Keratinocyte (primary cell): Measurements from ENCODE around the gene AFTPH. TPM values are rescaled to one million over a fixed set of nuclear protein-coding genes. Genes with fewer than 3 reads are reported as not detected.

ENCODE experiments used
- DNase-seq: peaks from one replicate; pipeline ENCODE4 v3.0.0-alpha.2; 2011; ENCODE audit warnings: low read depth, missing footprints, low spot score
- FAIRE-seq: peaks from 2 replicates; lab custom pipeline; 2011; peaks lifted over from hg19 to GRCh38; lab: Jason Lieb, UNC
- H2AFZ ChIP-seq: 2 replicates; pipeline ENCODE4 v1.6.0; 2012; ENCODE audit warnings: low read length, control low read depth, inconsistent platforms; ENCODE audit not compliant: control insufficient read depth
- H3K27ac ChIP-seq: 2 replicates; pipeline ENCODE4 v1.5.1; 2011; ENCODE audit warnings: low read length; ENCODE audit not compliant: control insufficient read depth, insufficient read depth
- H3K27me3 ChIP-seq: 3 replicates; pipeline ENCODE4 v1.6.0; 2011; ENCODE audit warnings: low read length; ENCODE audit not compliant: control insufficient read depth, insufficient read depth; ENCODE audit errors: extremely low read depth
- H3K36me3 ChIP-seq, 2 experiments: 2 replicates in 1 of 2; 3 replicates in 1 of 2; pipeline ENCODE4 v1.5.1; 2011; ENCODE audit warnings: low read length in 2 of 2, mild to moderate bottlenecking in 1 of 2; ENCODE audit not compliant: control insufficient read depth in 2 of 2, insufficient read depth in 2 of 2; ENCODE audit errors: extremely low read depth in 1 of 2
- H3K4me1 ChIP-seq: 3 replicates; pipeline ENCODE4 v1.5.1; 2011; ENCODE audit warnings: low read length; ENCODE audit not compliant: control insufficient read depth, insufficient read depth; ENCODE audit errors: extremely low read depth
- H3K4me2 ChIP-seq: 3 replicates; pipeline ENCODE4 v1.6.0; 2011; ENCODE audit warnings: low read depth, low read length; ENCODE audit not compliant: control insufficient read depth, insufficient read depth; ENCODE audit errors: extremely low read depth
- H3K4me3 ChIP-seq, 3 experiments: fragments of 200-600 bp in 1 of 3; sonication (generic) in 1 of 3; 2 replicates in 2 of 3; 3 replicates in 1 of 3; pipeline ENCODE4 v1.5.1; 2011 to 2016; ENCODE audit warnings: low read length in 3 of 3, mild to moderate bottlenecking in 3 of 3, control low read depth in 2 of 3, inconsistent platforms in 1 of 3, low read depth in 1 of 3, mixed read lengths in 1 of 3, mixed run types in 1 of 3, moderate library complexity in 1 of 3; ENCODE audit not compliant: control insufficient read depth in 2 of 3, insufficient read depth in 2 of 3; ENCODE audit errors: extremely low read depth in 1 of 3
- H3K79me2 ChIP-seq: 2 replicates; pipeline ENCODE4 v1.6.0; 2012; ENCODE audit warnings: low read length; ENCODE audit not compliant: control insufficient read depth, insufficient read depth
- H3K9ac ChIP-seq: 3 replicates; pipeline ENCODE4 v1.6.0; 2011; ENCODE audit warnings: low read length; ENCODE audit not compliant: control insufficient read depth, insufficient read depth; ENCODE audit errors: extremely low read depth
- H3K9me1 ChIP-seq: 3 replicates; pipeline ENCODE4 v1.6.0; 2011; ENCODE audit warnings: low read length; ENCODE audit not compliant: control insufficient read depth, insufficient read depth; ENCODE audit errors: extremely low read depth
- H3K9me3 ChIP-seq: 2 replicates; pipeline ENCODE4 v1.5.1; 2012; ENCODE audit warnings: low read depth, low read length; ENCODE audit not compliant: control insufficient read depth
- H4K20me1 ChIP-seq: 3 replicates; pipeline ENCODE4 v1.6.0; 2011; ENCODE audit warnings: low read length; ENCODE audit not compliant: control insufficient read depth, insufficient read depth; ENCODE audit errors: extremely low read depth
- CTCF ChIP-seq, 3 experiments: IDR thresholded peaks in 1 of 3; conservative IDR thresholded peaks in 1 of 3; optimal IDR thresholded peaks in 1 of 3; 2 replicates in 2 of 3; 3 replicates in 1 of 3; pipeline versions ENCODE3 to v1.5.1; 2011; ENCODE audit warnings: low read length in 3 of 3, mild to moderate bottlenecking in 3 of 3, moderate library complexity in 2 of 3, control low read depth in 1 of 3, inconsistent platforms in 1 of 3; ENCODE audit not compliant: insufficient read depth in 2 of 3; ENCODE audit errors: extremely low read depth in 1 of 3
- EZH2 ChIP-seq: IDR thresholded peaks from one replicate; pipeline ENCODE4 v1.6.1; 2012; ENCODE audit warnings: inconsistent platforms, mild to moderate bottlenecking, low read length, moderate library complexity
- dilution Hi-C: fragments of 300-500 bp; cut with MboI; formaldehyde crosslinking; loops from one replicate; pipeline ENCODE4 v1.7.0; 2020; ENCODE audit warnings: low sequenced_read_pairs; ENCODE audit not compliant: extremely low pct_ligation_motif_present
- polyA plus RNA-seq, 5 experiments: library from polyadenylated mRNA; depleted of rRNA in 3 of 5; stranded (reverse) in 3 of 5; stranded (forward) in 1 of 5; unstranded in 1 of 5; fragments of >200 nt; gene quantifications; 1 replicate in 1 of 5; 2 replicates in 3 of 5; 3 replicates in 1 of 5; pipeline versions ENCODE4 v1.2.1 to v1.2.3, GENCODE V29; 2011 to 2012; ENCODE audit warnings: missing spikeins in 2 of 5, low read depth in 1 of 5, low replicate concordance in 1 of 5

The AFTPH gene
- polyA plus RNA-seq, 1 donor (not counting 4 experiments of a cell fraction or from before 2014, with no cell fraction given) = 28.3 TPM

- dilution Hi-C loops = no loop called here
- Histone ChIP-seq H3K27ac (no peak overlapping the region), H4K20me1 (no peaks in the 10 kb centered on the region), H3K9ac (no peak overlapping the region), H3K36me3 (no peaks in the 10 kb centered on the region), H2AFZ (no peak overlapping the region), H3K4me2 (no peak overlapping the region), H3K4me3 (no peak overlapping the region), H3K27me3 (no peaks in the 10 kb centered on the region), H3K9me3 (no peaks in the 10 kb centered on the region), H3K79me2 (no peaks in the 10 kb centered on the region), H3K9me1 (no peaks in the 10 kb centered on the region), H3K4me1 (peaks cover 35% of the 10 kb centered on the region)
- TF ChIP-seq EZH2 (no peak), CTCF (optimal IDR thresholded peaks at IDR 0.05 in 1 of 3, IDR thresholded peaks at IDR 0.05 in 1 of 3, conservative IDR thresholded peaks at IDR 0.05 in 1 of 3; ENCODE audit: extremely low read depth in 1 of 3, insufficient read depth in 2 of 3, low read length in 3 of 3) (no peak)
- no peak for DNase-seq
- FAIRE-seq = no peak
Measured at GRCh38 chr2:64481665-64482064, 42.5 kb upstream of the AFTPH start.

DNA sequence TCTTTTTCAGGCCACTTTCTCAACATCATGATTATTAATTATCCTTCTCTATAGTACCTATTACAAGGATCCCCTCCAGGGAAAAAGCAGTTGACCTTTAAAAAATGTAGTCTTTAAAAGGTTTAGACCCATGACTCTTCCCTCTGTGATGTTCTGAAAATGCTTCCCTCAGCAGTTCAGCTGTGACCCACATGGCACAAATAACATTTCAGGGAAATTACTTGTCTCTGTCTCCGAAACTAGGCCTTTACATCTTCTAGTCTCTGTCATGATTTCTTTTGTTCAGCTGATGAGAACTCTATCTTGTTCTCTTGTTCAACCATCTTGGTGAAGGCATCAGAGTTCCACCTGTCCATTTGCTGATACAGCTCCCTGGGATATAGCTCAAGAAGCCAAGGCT, 41.9 kb upstream of the AFTPH start:
- no peaks in the 10 kb centered on the region for H3K9me3 ChIP-seq
- H3K4me2 ChIP-seq = no peak overlapping the region
- TF ChIP-seq EZH2 = no peak
- no peak for TF ChIP-seq CTCF (optimal IDR thresholded peaks at IDR 0.05 in 1 of 3, IDR thresholded peaks at IDR 0.05 in 1 of 3, conservative IDR thresholded peaks at IDR 0.05 in 1 of 3; ENCODE audit: extremely low read depth in 1 of 3, insufficient read depth in 2 of 3, low read length in 3 of 3)
- no peak for FAIRE-seq
- H3K9ac ChIP-seq = no peak overlapping the region
- peaks cover 41% of the 10 kb centered on the region for H3K4me1 ChIP-seq
- H3K36me3 ChIP-seq = no peaks in the 10 kb centered on the region
- H3K4me3 ChIP-seq = no peak overlapping the region
- H3K27me3 ChIP-seq = no peaks in the 10 kb centered on the region
- no peak overlapping the region for H3K27ac ChIP-seq
- H3K79me2 ChIP-seq = no peaks in the 10 kb centered on the region
- no peak overlapping the region for H2AFZ ChIP-seq
- dilution Hi-C loops = no loop called here
- H4K20me1 ChIP-seq = no peaks in the 10 kb centered on the region
- H3K9me1 ChIP-seq = no peaks in the 10 kb centered on the region
- DNase-seq = no peak
